Neuronal stem cell (in vitro differentiated cells): Measurements from ENCODE around the gene ANKRD36C.
"Not testable (repeated sequence)": the region's sequence is repeated elsewhere in the genome, so short reads cannot be mapped to it uniquely, and the experiment has no call there.

Source experiments
- DNase-seq: peaks from one replicate; pipeline ENCODE4 v3.0.0-alpha.2; 2013; ENCODE audit warnings: low spot score
- H2AFZ ChIP-seq: one replicate; pipeline ENCODE4 v1.6.1; 2013; ENCODE audit warnings: mild to moderate bottlenecking, low read length, inconsistent platforms
- H2AK5ac ChIP-seq: 2 replicates; pipeline ENCODE4 v1.6.1; 2013; ENCODE audit warnings: low read depth, mild to moderate bottlenecking, inconsistent platforms, low read length, moderate library complexity, mixed read lengths
- H2BK120ac ChIP-seq: 2 replicates; pipeline ENCODE4 v1.6.1; 2013; ENCODE audit warnings: low read depth, mild to moderate bottlenecking, inconsistent platforms, low read length, moderate library complexity, mixed read lengths
- H2BK12ac ChIP-seq: one replicate; pipeline ENCODE4 v1.6.1; 2013; ENCODE audit warnings: low read length, inconsistent platforms
- H2BK15ac ChIP-seq: 2 replicates; pipeline ENCODE4 v1.6.1; 2013; ENCODE audit warnings: mild to moderate bottlenecking, low read length, inconsistent platforms, mixed read lengths
- H2BK5ac ChIP-seq: one replicate; pipeline ENCODE4 v1.6.1; 2013; ENCODE audit warnings: inconsistent platforms, mild to moderate bottlenecking, low read length, moderate library complexity
- H3K14ac ChIP-seq: one replicate; pipeline ENCODE4 v1.6.1; 2013; ENCODE audit warnings: low read length, inconsistent platforms
- H3K18ac ChIP-seq: 2 replicates; pipeline ENCODE4 v1.6.1; 2013; ENCODE audit warnings: low read length, inconsistent platforms
- H3K23ac ChIP-seq: 2 replicates; pipeline ENCODE4 v1.6.1; 2013; ENCODE audit warnings: low read depth, mild to moderate bottlenecking, mixed read lengths, low read length, inconsistent platforms; ENCODE audit not compliant: poor library complexity
- H3K27ac ChIP-seq: replicated peaks from 3 replicates; pipeline ENCODE4 v1.5.1; 2013; ENCODE audit warnings: low read length, inconsistent platforms
- H3K27me3 ChIP-seq, 3 experiments: 2 replicates each; pipeline ENCODE4 v1.6.1; 2013; ENCODE audit warnings: low read length in 3 of 3, mild to moderate bottlenecking in 2 of 3, inconsistent platforms in 1 of 3, low read depth in 1 of 3, mixed read lengths in 1 of 3, moderate library complexity in 1 of 3; ENCODE audit not compliant: control insufficient read depth in 3 of 3, insufficient read depth in 3 of 3
- H3K36me3 ChIP-seq, 2 donors: replicated peaks in 1 of 2; 2 replicates each; pipeline ENCODE4 v1.6.1; 2013; ENCODE audit warnings: low read length in 2 of 2; ENCODE audit not compliant: control insufficient read depth in 2 of 2, insufficient read depth in 2 of 2
- H3K4ac ChIP-seq: 2 replicates; pipeline ENCODE4 v1.6.1; 2013; ENCODE audit warnings: inconsistent platforms, mild to moderate bottlenecking, low read length, moderate library complexity
- H3K4me1 ChIP-seq, 2 donors: 1 replicate in 1 of 2; 2 replicates in 1 of 2; pipeline ENCODE4 v1.6.1; 2013; ENCODE audit warnings: low read length in 2 of 2, low read depth in 1 of 2; ENCODE audit not compliant: control insufficient read depth in 2 of 2, insufficient read depth in 1 of 2
- H3K4me2 ChIP-seq: one replicate; pipeline ENCODE4 v1.6.1; 2013; ENCODE audit warnings: mild to moderate bottlenecking, low read length, inconsistent platforms; ENCODE audit not compliant: insufficient read depth, poor library complexity, severe bottlenecking
- H3K4me3 ChIP-seq, 2 donors: 2 replicates each; pipeline ENCODE4 v1.5.1; 2013; ENCODE audit warnings: low read length in 2 of 2, mild to moderate bottlenecking in 2 of 2, inconsistent platforms in 1 of 2, moderate library complexity in 1 of 2
- H3K79me1 ChIP-seq: one replicate; pipeline ENCODE4 v1.6.1; 2013; ENCODE audit warnings: low read depth, mild to moderate bottlenecking, inconsistent platforms, low read length, moderate library complexity
- H3K9ac ChIP-seq: one replicate; pipeline ENCODE4 v1.6.1; 2013; ENCODE audit warnings: mild to moderate bottlenecking, low read depth, low read length, inconsistent platforms; ENCODE audit not compliant: poor library complexity
- H3K9me3 ChIP-seq, 2 donors: replicated peaks in 1 of 2; 2 replicates each; pipeline versions ENCODE3 to v1.6.1; 2013; ENCODE audit warnings: low read length in 2 of 2, mild to moderate bottlenecking in 2 of 2, inconsistent platforms in 1 of 2, low read depth in 1 of 2, mixed read lengths in 1 of 2, moderate library complexity in 1 of 2; ENCODE audit not compliant: control insufficient read depth in 2 of 2, insufficient read depth in 1 of 2
- H4K8ac ChIP-seq: one replicate; pipeline ENCODE4 v1.6.1; 2013; ENCODE audit warnings: low read depth, mild to moderate bottlenecking, inconsistent platforms, low read length, moderate library complexity
- H4K91ac ChIP-seq: one replicate; pipeline ENCODE4 v1.6.1; 2013; ENCODE audit warnings: low read length, low read depth, mild to moderate bottlenecking, inconsistent platforms; ENCODE audit not compliant: poor library complexity
- WGBS, 2 donors: extraction: QIAGEN DNeasy Blood & Tissue Kit; methylation state at CpG; one replicate each; pipeline ENCODE4 v1.1.7; 2013; ENCODE audit warnings: missing lambda C conversion rate in 2 of 2, mixed read lengths in 1 of 2; ENCODE audit not compliant: insufficient read length in 2 of 2, insufficient replicate concordance in 1 of 2; ENCODE audit errors: extremely low coverage in 2 of 2; 5-methylcytosine and 5-hydroxymethylcytosine counted together

Gene ANKRD36C

GRCh38 chr2:95834077-95835013 lies 157.3 kb downstream of the ANKRD36C start:
- not testable (repeated sequence) for DNase-seq, H3K23ac ChIP-seq, H3K4me2 ChIP-seq, H2AFZ ChIP-seq, H2AK5ac ChIP-seq, H3K9me3 ChIP-seq, H3K27me3 ChIP-seq, H3K4me3 ChIP-seq, H2BK15ac ChIP-seq, H2BK5ac ChIP-seq, H2BK12ac ChIP-seq, H3K79me1 ChIP-seq, H3K14ac ChIP-seq, H3K27ac ChIP-seq, H3K4ac ChIP-seq, H4K8ac ChIP-seq, H4K91ac ChIP-seq, H3K9ac ChIP-seq, H3K18ac ChIP-seq, H2BK120ac ChIP-seq, H3K4me1 ChIP-seq
- no CpG with 5 or more reads among the region's 12 CpGs for WGBS, 2 donors
- H3K36me3 ChIP-seq, result peaks cover 3 to 36% of the 10 kb centered on the region in 2 donors

GRCh38 chr2:95824218-95824617 lies 167.4 kb downstream of the ANKRD36C start:
- no CpG with 5 or more reads among the region's 3 CpGs for WGBS, 2 donors
- H2AFZ ChIP-seq, H2BK5ac ChIP-seq, H4K8ac ChIP-seq, H2AK5ac ChIP-seq, H3K27me3 ChIP-seq, DNase-seq, H3K18ac ChIP-seq, H3K4me1 ChIP-seq, H3K27ac ChIP-seq, H3K4me2 ChIP-seq, H4K91ac ChIP-seq, H3K4ac ChIP-seq, H2BK120ac ChIP-seq, H2BK12ac ChIP-seq, H2BK15ac ChIP-seq, H3K14ac ChIP-seq, H3K23ac ChIP-seq, H3K79me1 ChIP-seq, H3K9ac ChIP-seq, H3K4me3 ChIP-seq: not testable (repeated sequence)
- peaks cover 5 to 39% of the 10 kb centered on the region in 2 donors for H3K9me3 ChIP-seq
- H3K36me3 ChIP-seq, result peaks cover 4 to 19% of the 10 kb centered on the region in 2 donors

- H3K18ac ChIP-seq, H2BK15ac ChIP-seq, H3K4me2 ChIP-seq, H2BK120ac ChIP-seq, H3K14ac ChIP-seq, H3K36me3 ChIP-seq, H2BK12ac ChIP-seq, H3K27ac ChIP-seq, H3K9ac ChIP-seq, H4K91ac ChIP-seq, H4K8ac ChIP-seq, H3K4ac ChIP-seq, H3K23ac ChIP-seq, H2BK5ac ChIP-seq, H3K4me1 ChIP-seq, H3K4me3 ChIP-seq, H2AFZ ChIP-seq, H3K9me3 ChIP-seq, H2AK5ac ChIP-seq, H3K79me1 ChIP-seq, H3K27me3 ChIP-seq, DNase-seq: not testable (repeated sequence)
- no CpG with 5 or more reads among the region's 2 CpGs for WGBS, 2 donors
Observed at GRCh38 chr2:95817521-95817920, 174.1 kb downstream of the ANKRD36C start.

GRCh38 chr2:95813311-95813710 lies 178.3 kb downstream of the ANKRD36C start:
- not testable (repeated sequence) for H4K91ac ChIP-seq, H2AK5ac ChIP-seq, H4K8ac ChIP-seq, H3K4ac ChIP-seq, H3K79me1 ChIP-seq, H2AFZ ChIP-seq, H2BK12ac ChIP-seq, H3K27me3 ChIP-seq, H3K18ac ChIP-seq, H3K9me3 ChIP-seq, H3K4me2 ChIP-seq, H3K4me1 ChIP-seq, H2BK120ac ChIP-seq, H2BK15ac ChIP-seq, H2BK5ac ChIP-seq, H3K23ac ChIP-seq, H3K9ac ChIP-seq, H3K14ac ChIP-seq, H3K36me3 ChIP-seq, H3K4me3 ChIP-seq, H3K27ac ChIP-seq, DNase-seq
- whole genome bisulfite sequencing, 2 donors, result no CpG with 5 or more reads among the region's 1 CpG
